Sigmoid colon (tissue), 4 donors: ENCODE measurements around the gene NRF1.

Experiments
- EP300 ChIP-seq, 4 donors: sonication (generic); formaldehyde crosslinking; IDR thresholded peaks; one replicate each; pipeline ENCODE4 v1.6.1; 2017; ENCODE audit warnings: antibody characterized with exemption in 4 of 4
- POLR2A ChIP-seq, 2 donors: fragments of 450-650 bp; IDR thresholded peaks; one replicate each; pipeline ENCODE4 v1.6.1; 2016; ENCODE audit warnings: antibody characterized with exemption in 2 of 2, mild to moderate bottlenecking in 2 of 2, moderate library complexity in 2 of 2
- POLR2AphosphoS5 ChIP-seq, 4 donors: sonication (generic); formaldehyde crosslinking; IDR thresholded peaks; one replicate each; pipeline ENCODE4 v1.6.1; 2017; ENCODE audit warnings: antibody characterized with exemption in 4 of 4
- TF ChIP-seq, protein P1 (sequence below), 4 experiments: fragments of 450-650 bp in 3 of 4; fragments of 200-600 bp in 1 of 4; IDR thresholded peaks; one replicate each; pipeline ENCODE4 v1.5.1; 2016 to 2019; ENCODE audit warnings: antibody characterized with exemption in 4 of 4, mild to moderate bottlenecking in 3 of 4, moderate library complexity in 2 of 4

DNA sequence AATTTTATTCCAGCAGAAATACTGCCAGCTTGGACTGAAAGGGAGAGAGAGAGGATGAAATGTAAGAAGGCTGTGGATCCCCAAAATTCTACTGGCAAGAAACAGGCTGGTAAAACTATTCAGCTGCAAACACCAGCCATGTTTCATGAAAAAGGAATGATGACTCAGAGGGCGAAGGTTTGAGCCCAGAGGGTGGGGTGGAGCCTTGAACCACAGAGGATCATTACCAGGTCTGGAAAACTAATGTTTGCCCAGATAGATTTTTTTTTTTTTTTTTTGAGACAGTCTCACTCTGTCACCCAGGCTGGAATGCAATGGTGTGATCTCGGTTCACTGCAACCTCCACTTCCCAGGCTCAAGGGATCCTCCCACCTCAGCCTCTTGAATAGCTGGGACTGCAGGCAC lies 41.7 kb upstream of the NRF1 start:
- TF ChIP-seq, protein P1, sequence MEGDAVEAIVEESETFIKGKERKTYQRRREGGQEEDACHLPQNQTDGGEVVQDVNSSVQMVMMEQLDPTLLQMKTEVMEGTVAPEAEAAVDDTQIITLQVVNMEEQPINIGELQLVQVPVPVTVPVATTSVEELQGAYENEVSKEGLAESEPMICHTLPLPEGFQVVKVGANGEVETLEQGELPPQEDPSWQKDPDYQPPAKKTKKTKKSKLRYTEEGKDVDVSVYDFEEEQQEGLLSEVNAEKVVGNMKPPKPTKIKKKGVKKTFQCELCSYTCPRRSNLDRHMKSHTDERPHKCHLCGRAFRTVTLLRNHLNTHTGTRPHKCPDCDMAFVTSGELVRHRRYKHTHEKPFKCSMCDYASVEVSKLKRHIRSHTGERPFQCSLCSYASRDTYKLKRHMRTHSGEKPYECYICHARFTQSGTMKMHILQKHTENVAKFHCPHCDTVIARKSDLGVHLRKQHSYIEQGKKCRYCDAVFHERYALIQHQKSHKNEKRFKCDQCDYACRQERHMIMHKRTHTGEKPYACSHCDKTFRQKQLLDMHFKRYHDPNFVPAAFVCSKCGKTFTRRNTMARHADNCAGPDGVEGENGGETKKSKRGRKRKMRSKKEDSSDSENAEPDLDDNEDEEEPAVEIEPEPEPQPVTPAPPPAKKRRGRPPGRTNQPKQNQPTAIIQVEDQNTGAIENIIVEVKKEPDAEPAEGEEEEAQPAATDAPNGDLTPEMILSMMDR (IDR thresholded peaks at IDR 0.05): no peak
- no peak for TF ChIP-seq POLR2AphosphoS5 (IDR thresholded peaks at IDR 0.05)
- TF ChIP-seq POLR2A (IDR thresholded peaks at IDR 0.05): no peak
- no peak for TF ChIP-seq EP300 (IDR thresholded peaks at IDR 0.05)
